GM12892 (cell line): ENCODE measurements around the gene UNC13A.

ENCODE experiments used
- POLR2A ChIP-seq: IDR thresholded peaks from 2 replicates; pipeline ENCODE4 v1.6.1; 2011; ENCODE audit warnings: low read depth, low read length, control low read depth
- POLR2AphosphoS5 ChIP-seq: IDR thresholded peaks from 2 replicates; pipeline ENCODE4 v1.6.1; 2011; ENCODE audit warnings: low read depth, low read length, control low read depth
- TAF1 ChIP-seq: IDR thresholded peaks from 2 replicates; pipeline ENCODE4 v1.6.1; 2011; ENCODE audit warnings: low read depth, mild to moderate bottlenecking, control low read depth, low read length, borderline replicate concordance

GRCh38 chr19:17610384-17610783 lies 77.8 kb downstream of the UNC13A start:
- TF ChIP-seq POLR2AphosphoS5 (no peak), POLR2A (no peak), TAF1 (no peak)
